H1 (cell line): ENCODE measurements around the gene SYK.

Experiments used
- CREB1 ChIP-seq: IDR thresholded peaks from 2 replicates; pipeline ENCODE4 v1.6.1; 2012; ENCODE audit warnings: inconsistent platforms
- EZH2 ChIP-seq: fragments of 200-600 bp; sonication (generic); IDR thresholded peaks from 2 replicates; pipeline ENCODE4 v1.7.1; 2012; ENCODE audit warnings: low read depth, mild to moderate bottlenecking, moderate library complexity, low read length, inconsistent platforms; ENCODE audit not compliant: severe bottlenecking
- KDM5A ChIP-seq: fragments of 200-600 bp; IDR thresholded peaks from 2 replicates; pipeline ENCODE4 v1.7.1; 2012; ENCODE audit warnings: mild to moderate bottlenecking, low read length, inconsistent platforms, mixed read lengths
- POLR2A ChIP-seq, 2 experiments: IDR thresholded peaks; 1 replicate in 1 of 2; 2 replicates in 1 of 2; pipeline ENCODE4 v1.6.1; 2011; ENCODE audit warnings: low read depth in 2 of 2, low read length in 2 of 2, mild to moderate bottlenecking in 2 of 2; ENCODE audit errors: control extremely low read depth in 1 of 2
- TF ChIP-seq, protein P1 (sequence below), 3 experiments: IDR thresholded peaks; 1 replicate in 2 of 3; 2 replicates in 1 of 3; pipeline versions ENCODE4 v1.5.1 to v1.6.1; 2011; ENCODE audit warnings: low read length in 3 of 3, mild to moderate bottlenecking in 3 of 3, inconsistent platforms in 2 of 3, low read depth in 1 of 3, moderate library complexity in 1 of 3; ENCODE audit not compliant: insufficient read depth in 1 of 3; ENCODE audit errors: control extremely low read depth in 1 of 3

- TF ChIP-seq CREB1 (no peak), EZH2 (no peak), POLR2A (IDR thresholded peaks at IDR 0.05; ENCODE audit: control extremely low read depth in 1 of 2, low read depth in 2 of 2, low read length in 2 of 2) (no peak), KDM5A (no peak)
- TF ChIP-seq, protein P1, sequence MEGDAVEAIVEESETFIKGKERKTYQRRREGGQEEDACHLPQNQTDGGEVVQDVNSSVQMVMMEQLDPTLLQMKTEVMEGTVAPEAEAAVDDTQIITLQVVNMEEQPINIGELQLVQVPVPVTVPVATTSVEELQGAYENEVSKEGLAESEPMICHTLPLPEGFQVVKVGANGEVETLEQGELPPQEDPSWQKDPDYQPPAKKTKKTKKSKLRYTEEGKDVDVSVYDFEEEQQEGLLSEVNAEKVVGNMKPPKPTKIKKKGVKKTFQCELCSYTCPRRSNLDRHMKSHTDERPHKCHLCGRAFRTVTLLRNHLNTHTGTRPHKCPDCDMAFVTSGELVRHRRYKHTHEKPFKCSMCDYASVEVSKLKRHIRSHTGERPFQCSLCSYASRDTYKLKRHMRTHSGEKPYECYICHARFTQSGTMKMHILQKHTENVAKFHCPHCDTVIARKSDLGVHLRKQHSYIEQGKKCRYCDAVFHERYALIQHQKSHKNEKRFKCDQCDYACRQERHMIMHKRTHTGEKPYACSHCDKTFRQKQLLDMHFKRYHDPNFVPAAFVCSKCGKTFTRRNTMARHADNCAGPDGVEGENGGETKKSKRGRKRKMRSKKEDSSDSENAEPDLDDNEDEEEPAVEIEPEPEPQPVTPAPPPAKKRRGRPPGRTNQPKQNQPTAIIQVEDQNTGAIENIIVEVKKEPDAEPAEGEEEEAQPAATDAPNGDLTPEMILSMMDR (IDR thresholded peaks at IDR 0.05; ENCODE audit: control extremely low read depth in 1 of 3, insufficient read depth in 1 of 3, low read depth in 1 of 3, low read length in 3 of 3) = no peak
Measured at GRCh38 chr9:90827181-90827871, 25.7 kb downstream of the SYK start.
